ENCODE data around the gene CNKSR3. TPM values are rescaled to one million over a fixed set of nuclear protein-coding genes. Genes with fewer than 3 reads are reported as not detected.

Gene CNKSR3
- polyA plus RNA-seq, 3 donors, result not detected

- Histone ChIP-seq H3K27me3 (ENCODE audit: control insufficient read depth in 2 of 2, insufficient read depth in 2 of 2, low read length in 2 of 2) (no peaks in the 10 kb centered on the region), H3K9me3 (replicated peaks in 1 of 2; ENCODE audit: control insufficient read depth in 1 of 2, insufficient read depth in 1 of 2, low read length in 2 of 2) (no peaks in the 10 kb centered on the region), H3K79me2 (ENCODE audit: insufficient read depth, low read length) (peaks cover 5% of the 10 kb centered on the region), H3K9ac (ENCODE audit: insufficient read depth, low read length, poor library complexity, severe bottlenecking) (no peak overlapping the region), H4K20me1 (ENCODE audit: insufficient read depth, low read length) (no peaks in the 10 kb centered on the region), H3K4me3 (replicated peaks in 1 of 3; ENCODE audit: low read depth in 2 of 3, low read length in 3 of 3) (peak overlapping the region in 1 of 3 experiments; percentile 54), H2AFZ (ENCODE audit: insufficient read depth, low read depth, low read length, poor library complexity, severe bottlenecking) (no peak overlapping the region), H3K27ac (ENCODE audit: low read depth in 1 of 2, low read length in 2 of 2) (peak overlapping the region; percentile 32 to 76), H3K36me3 (replicated peaks in 1 of 2; ENCODE audit: control insufficient read depth in 1 of 2, insufficient read depth in 2 of 2, low read length in 2 of 2) (no peaks in the 10 kb centered on the region), H3K4me2 (replicated peaks; ENCODE audit: extremely low read depth, low read length, poor library complexity, severe bottlenecking) (peak overlapping the region; percentile 65), H3K4me1 (ENCODE audit: control insufficient read depth in 1 of 2, insufficient read depth in 2 of 2, low read length in 2 of 2) (peaks cover 36 to 49% of the 10 kb centered on the region in 2 donors)
- intact Hi-C loops (cut with micrococcal nuclease), result loop anchor here in 1 of 2 donors (5.0 kb wide), 1 partner anchor 65 kb away; no protein-coding TSS in a partner anchor
- TF ChIP-seq, protein P1, sequence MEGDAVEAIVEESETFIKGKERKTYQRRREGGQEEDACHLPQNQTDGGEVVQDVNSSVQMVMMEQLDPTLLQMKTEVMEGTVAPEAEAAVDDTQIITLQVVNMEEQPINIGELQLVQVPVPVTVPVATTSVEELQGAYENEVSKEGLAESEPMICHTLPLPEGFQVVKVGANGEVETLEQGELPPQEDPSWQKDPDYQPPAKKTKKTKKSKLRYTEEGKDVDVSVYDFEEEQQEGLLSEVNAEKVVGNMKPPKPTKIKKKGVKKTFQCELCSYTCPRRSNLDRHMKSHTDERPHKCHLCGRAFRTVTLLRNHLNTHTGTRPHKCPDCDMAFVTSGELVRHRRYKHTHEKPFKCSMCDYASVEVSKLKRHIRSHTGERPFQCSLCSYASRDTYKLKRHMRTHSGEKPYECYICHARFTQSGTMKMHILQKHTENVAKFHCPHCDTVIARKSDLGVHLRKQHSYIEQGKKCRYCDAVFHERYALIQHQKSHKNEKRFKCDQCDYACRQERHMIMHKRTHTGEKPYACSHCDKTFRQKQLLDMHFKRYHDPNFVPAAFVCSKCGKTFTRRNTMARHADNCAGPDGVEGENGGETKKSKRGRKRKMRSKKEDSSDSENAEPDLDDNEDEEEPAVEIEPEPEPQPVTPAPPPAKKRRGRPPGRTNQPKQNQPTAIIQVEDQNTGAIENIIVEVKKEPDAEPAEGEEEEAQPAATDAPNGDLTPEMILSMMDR (IDR thresholded peaks at IDR 0.05), result no peak
- Mint-ChIP-seq H3K27me3 (ENCODE audit: low read depth in 3 of 3) (no peaks in the 10 kb centered on the region), H3K9me3 (no peaks in the 10 kb centered on the region), H3K4me1 (peaks cover 56% of the 10 kb centered on the region), H3K4me3 (peak overlapping the region; percentile 56 to 84), H3K36me3 (no peaks in the 10 kb centered on the region), H3K27ac (peak overlapping the region; percentile 88 to 95 (median 94))
- 17% methylated on average over 1 of the region's 5 CpGs for whole genome bisulfite sequencing (ENCODE audit: insufficient coverage)
- DNase-seq, result peak in 2 of 3 donors; percentile 58 to 59
Observed at GRCh38 chr6:154367336-154367735, 143.1 kb downstream of the CNKSR3 start.

GRCh38 chr6:154363821-154364220 is 146.7 kb downstream of the CNKSR3 start:
- peak overlapping the region in 1 of 7 donors; percentile 57 for H3K27ac Mint-ChIP-seq
- DNase-seq, result no peak
- H3K4me1 Mint-ChIP-seq, result peaks cover 48% of the 10 kb centered on the region
- H3K4me1 ChIP-seq (ENCODE audit: control insufficient read depth in 1 of 2, insufficient read depth in 2 of 2, low read length in 2 of 2), result peaks cover 30 to 40% of the 10 kb centered on the region in 2 donors
- no peaks in the 10 kb centered on the region for H3K9me3 ChIP-seq (replicated peaks in 1 of 2; ENCODE audit: control insufficient read depth in 1 of 2, insufficient read depth in 1 of 2, low read length in 2 of 2)
- H3K9ac ChIP-seq (ENCODE audit: insufficient read depth, low read length, poor library complexity, severe bottlenecking), result no peak overlapping the region
- H3K36me3 Mint-ChIP-seq, result no peaks in the 10 kb centered on the region
- TF ChIP-seq, protein P1 (IDR thresholded peaks at IDR 0.05), result no peak
- H3K27me3 Mint-ChIP-seq (ENCODE audit: low read depth in 3 of 3), result peaks cover 0 to 3% (median 0%) of the 10 kb centered on the region in 3 donors
- no peak overlapping the region for H3K4me3 ChIP-seq (replicated peaks in 1 of 3; ENCODE audit: low read depth in 2 of 3, low read length in 3 of 3)
- H3K9me3 Mint-ChIP-seq, result peaks cover 0 to 3% (median 0%) of the 10 kb centered on the region in 7 donors
- no peak overlapping the region for H2AFZ ChIP-seq (ENCODE audit: insufficient read depth, low read depth, low read length, poor library complexity, severe bottlenecking)
- no peaks in the 10 kb centered on the region for H3K27me3 ChIP-seq (ENCODE audit: control insufficient read depth in 2 of 2, insufficient read depth in 2 of 2, low read length in 2 of 2)
- no peak overlapping the region for H3K27ac ChIP-seq (ENCODE audit: low read depth in 1 of 2, low read length in 2 of 2)
- H4K20me1 ChIP-seq (ENCODE audit: insufficient read depth, low read length), result no peaks in the 10 kb centered on the region
- intact Hi-C loops (cut with micrococcal nuclease), result loop anchor here in 1 of 2 donors (5.0 kb wide), 1 partner anchor 222 kb away; no protein-coding TSS in a partner anchor
- no CpG with 5 or more reads among the region's 4 CpGs for WGBS (ENCODE audit: insufficient coverage)
- peaks cover 3% of the 10 kb centered on the region for H3K79me2 ChIP-seq (ENCODE audit: insufficient read depth, low read length)
- no peak overlapping the region for H3K4me2 ChIP-seq (replicated peaks; ENCODE audit: extremely low read depth, low read length, poor library complexity, severe bottlenecking)
- H3K36me3 ChIP-seq (replicated peaks in 1 of 2; ENCODE audit: control insufficient read depth in 1 of 2, insufficient read depth in 2 of 2, low read length in 2 of 2), result no peaks in the 10 kb centered on the region
- no peak overlapping the region for H3K4me3 Mint-ChIP-seq

Data from CD14-positive monocyte (primary cell).